ENCODE measurements around the gene DCAF4. TPM values are rescaled to one million over a fixed set of nuclear protein-coding genes. Genes with fewer than 3 reads are reported as not detected.
"Not testable (repeated sequence)": the region's sequence is repeated elsewhere in the genome, so short reads cannot be mapped to it uniquely, and the experiment has no call there.

Gene DCAF4
- total RNA-seq, 4 donors from 2014 or later: 7.0 to 29.0 (median 14.0) TPM

- TF ChIP-seq POLR2A (IDR thresholded peaks at IDR 0.05): no peak
- no peak for TF ChIP-seq CTCF (IDR thresholded peaks at IDR 0.05)
- H3K36me3 ChIP-seq: peaks cover 0 to 79% (median 17%) of the 10 kb centered on the region in 3 donors
- 88 to 94% methylated on average over 5 to 8 of the region's 9 CpGs for WGBS, 2 donors
- DNase-seq: no peak
- no peaks in the 10 kb centered on the region for H3K4me1 ChIP-seq
- intact Hi-C loops (cut with DNase I): loop anchor here (5.0 kb wide), 1 partner anchor 430 kb away; no protein-coding TSS in a partner anchor
- H3K27ac ChIP-seq: no peak overlapping the region
- no peak overlapping the region for H3K4me3 ChIP-seq
- no peaks in the 10 kb centered on the region for H3K9me3 ChIP-seq
- H3K27me3 ChIP-seq: no peaks in the 10 kb centered on the region
Observed at GRCh38 chr14:72947366-72948160, 21.3 kb downstream of the DCAF4 start.

GRCh38 chr14:72948481-72949138 is 22.3 kb downstream of the DCAF4 start:
- Histone ChIP-seq H3K4me3 (no peak overlapping the region), H3K27me3 (no peaks in the 10 kb centered on the region), H3K36me3 (peaks cover 0 to 72% (median 8%) of the 10 kb centered on the region in 3 donors), H3K9me3 (no peaks in the 10 kb centered on the region), H3K27ac (no peak overlapping the region), H3K4me1 (no peaks in the 10 kb centered on the region)
- WGBS, 2 donors: 40% methylated on average over 5 of the region's 5 CpGs
- DNase-seq: no peak
- TF ChIP-seq CTCF (IDR thresholded peaks at IDR 0.05) (peak; percentile 59 to 91 (median 75)), POLR2A (IDR thresholded peaks at IDR 0.05) (no peak)
- intact Hi-C loops (cut with DNase I): loop anchor here (5.0 kb wide), 1 partner anchor 431 kb away; no protein-coding TSS in a partner anchor

- Histone ChIP-seq H3K4me3 (no peak overlapping the region), H3K4me1 (no peaks in the 10 kb centered on the region), H3K27me3 (no peaks in the 10 kb centered on the region), H3K9me3 (no peaks in the 10 kb centered on the region), H3K27ac (no peak overlapping the region), H3K36me3 (peaks cover 0 to 69% (median 15%) of the 10 kb centered on the region in 3 donors)
- no peak for DNase-seq
- 67 to 83% methylated on average over 3 of the region's 3 CpGs for WGBS, 2 donors
- intact Hi-C loops (cut with DNase I): no loop called here
- TF ChIP-seq CTCF (IDR thresholded peaks at IDR 0.05): no peak
- no peak for TF ChIP-seq POLR2A (IDR thresholded peaks at IDR 0.05)
Observed at GRCh38 chr14:72952171-72952570, 25.9 kb downstream of the DCAF4 start.

- intact Hi-C loops (cut with DNase I); DNase-seq; H3K27me3 ChIP-seq; H3K9me3 ChIP-seq; H3K4me1 ChIP-seq; H3K27ac ChIP-seq; H3K4me3 ChIP-seq: not testable (repeated sequence)
- WGBS, 2 donors: 98 to 100% methylated on average over 2 to 9 of the region's 9 CpGs
- peaks cover 6 to 88% (median 19%) of the 10 kb centered on the region in 3 donors for H3K36me3 ChIP-seq
Observed at GRCh38 chr14:72956741-72957140, 30.5 kb downstream of the DCAF4 start.

- H3K9me3 ChIP-seq: no peaks in the 10 kb centered on the region
- WGBS, 2 donors: 87 to 88% methylated on average over 3 of the region's 3 CpGs
- peaks cover 6 to 84% (median 15%) of the 10 kb centered on the region in 3 donors for H3K36me3 ChIP-seq
- TF ChIP-seq POLR2A (IDR thresholded peaks at IDR 0.05): no peak
- TF ChIP-seq CTCF (IDR thresholded peaks at IDR 0.05): no peak
- DNase-seq: no peak
- H3K27me3 ChIP-seq: no peaks in the 10 kb centered on the region
- intact Hi-C loops (cut with DNase I): no loop called here
- H3K4me3 ChIP-seq: no peak overlapping the region
- H3K4me1 ChIP-seq: no peaks in the 10 kb centered on the region
- no peak overlapping the region for H3K27ac ChIP-seq
Observed at GRCh38 chr14:72957213-72957612, 30.9 kb downstream of the DCAF4 start.

All from esophagus squamous epithelium (tissue), 5 donors.